MCF 10A (cell line): ENCODE results near the gene FAM222A. TPM values are rescaled to one million over a fixed set of nuclear protein-coding genes. Genes with fewer than 3 reads are reported as not detected.

Source experiments
- BruUV-seq: library from RNA; stranded (reverse); fragments of 400-500 nt; replicated peaks from 2 replicates; lab custom pipeline; 2021; lab: Mats Ljungman, UMichigan
- CTCF ChIA-PET: fragments of 300-600 bp; sonication (Branson Sonifier 250); formaldehyde crosslinking; extraction: SDS; loops from one replicate; lab custom pipeline; 2021; ENCODE audit warnings: antibody characterized with exemption, inconsistent platforms; lab: Yijun Ruan, JAX
- POLR2A ChIA-PET: fragments of 300-600, 350-650 bp; sonication (Branson Sonifier 250); formaldehyde crosslinking; extraction: SDS; loops from one replicate; lab custom pipeline; 2020; ENCODE audit warnings: antibody characterized with exemption, inconsistent platforms; lab: Yijun Ruan, JAX
- DNase-seq: peaks from one replicate; pipeline ENCODE4 v3.0.0-alpha.2; 2018; ENCODE audit not compliant: unreplicated experiment
- H3K27ac Mint-ChIP-seq: one replicate; pipeline ENCODE4 v1.8.0; 2022; ENCODE audit warnings: mild to moderate bottlenecking, low read depth, mixed read lengths; ENCODE audit not compliant: unreplicated experiment
- H3K27me3 Mint-ChIP-seq: one replicate; pipeline ENCODE4 v1.8.0; 2022; ENCODE audit warnings: mixed read lengths; ENCODE audit not compliant: insufficient read depth, unreplicated experiment
- H3K36me3 Mint-ChIP-seq: one replicate; pipeline ENCODE4 v1.8.0; 2022; ENCODE audit warnings: mild to moderate bottlenecking, moderate library complexity, mixed read lengths; ENCODE audit not compliant: insufficient read depth, unreplicated experiment
- H3K4me1 Mint-ChIP-seq: one replicate; pipeline ENCODE4 v1.8.0; 2022; ENCODE audit warnings: mixed read lengths; ENCODE audit not compliant: insufficient read depth, unreplicated experiment
- H3K4me3 Mint-ChIP-seq: one replicate; pipeline ENCODE4 v1.8.0; 2022; ENCODE audit warnings: mild to moderate bottlenecking, moderate library complexity, mixed read lengths; ENCODE audit not compliant: unreplicated experiment
- H3K9me3 Mint-ChIP-seq: one replicate; pipeline ENCODE4 v1.8.0; 2022; ENCODE audit warnings: mixed read lengths; ENCODE audit not compliant: unreplicated experiment
- CTCF ChIP-seq: fragments of 200-600 bp; IDR thresholded peaks from one replicate; pipeline ENCODE4 v1.8.0; 2022; ENCODE audit warnings: antibody characterized with exemption, mild to moderate bottlenecking; ENCODE audit not compliant: unreplicated experiment
- intact Hi-C: fragments of 100-400 bp; cut with micrococcal nuclease; formaldehyde crosslinking; loops from 2 replicates; pipeline ENCODE4 v1.14.1; 2022
- total RNA-seq: library from RNA; stranded (reverse); gene quantifications from 2 replicates; pipeline ENCODE4 v1.2.3, GENCODE V29; 2022

The FAM222A gene
- total RNA-seq, 1 experiment from 2014 or later = 0.19 TPM

- Mint-ChIP-seq H3K27me3 (peaks cover 22% of the 10 kb centered on the region), H3K9me3 (no peaks in the 10 kb centered on the region), H3K27ac (no peak overlapping the region), H3K36me3 (peaks cover 6% of the 10 kb centered on the region), H3K4me3 (no peak overlapping the region), H3K4me1 (no peaks in the 10 kb centered on the region)
- POLR2A ChIA-PET = no interaction called here
- no TSS peak for BruUV-seq
- intact Hi-C loops = no loop called here
- DNase-seq = no peak
- CTCF ChIA-PET = interaction anchor here (0.8 kb wide), 1 partner anchor 73 kb away, joined by 4 read pairs; no protein-coding TSS in a partner anchor
- no peak for TF ChIP-seq CTCF
These were observed 42.1 kb upstream of the FAM222A start for GRCh38 chr12:109671502-109671901.

GRCh38 chr12:109673379-109673778 lies 40.2 kb upstream of the FAM222A start:
- Mint-ChIP-seq H3K4me3 (no peak overlapping the region), H3K27ac (no peak overlapping the region), H3K9me3 (no peaks in the 10 kb centered on the region), H3K4me1 (no peaks in the 10 kb centered on the region), H3K36me3 (peaks cover 6% of the 10 kb centered on the region), H3K27me3 (peaks cover 9% of the 10 kb centered on the region)
- BruUV-seq = no TSS peak
- ChIA-PET POLR2A (interaction anchor here (0.6 kb wide), 2 partner anchors 88 to 411 kb away, joined by 3 to 5 read pairs; no protein-coding TSS in a partner anchor), CTCF (interaction anchor here (0.6 kb wide), 1 partner anchor 1725 kb away, joined by 5 read pairs; no protein-coding TSS in a partner anchor)
- intact Hi-C loops = no loop called here
- DNase-seq = no peak
- TF ChIP-seq CTCF = no peak

GRCh38 chr12:109673884-109674283 lies 39.7 kb upstream of the FAM222A start:
- ChIA-PET CTCF (no interaction called here), POLR2A (no interaction called here)
- Mint-ChIP-seq H3K36me3 (peaks cover 6% of the 10 kb centered on the region), H3K27me3 (peaks cover 4% of the 10 kb centered on the region), H3K27ac (no peak overlapping the region), H3K4me3 (no peak overlapping the region), H3K9me3 (no peaks in the 10 kb centered on the region), H3K4me1 (no peaks in the 10 kb centered on the region)
- DNase-seq = no peak
- intact Hi-C loops = no loop called here
- BruUV-seq = no TSS peak
- no peak for TF ChIP-seq CTCF

GRCh38 chr12:109675411-109675810 lies 38.2 kb upstream of the FAM222A start:
- Mint-ChIP-seq H3K4me3 (no peak overlapping the region), H3K27ac (no peak overlapping the region), H3K9me3 (no peaks in the 10 kb centered on the region), H3K27me3 (no peaks in the 10 kb centered on the region), H3K36me3 (peaks cover 6% of the 10 kb centered on the region), H3K4me1 (no peaks in the 10 kb centered on the region)
- no TSS peak for BruUV-seq
- CTCF ChIA-PET = no interaction called here
- no peak for DNase-seq
- intact Hi-C loops = no loop called here
- TF ChIP-seq CTCF = no peak
- POLR2A ChIA-PET = no interaction called here
